HEK293 (cell line): Measurements from ENCODE around the gene KCNK17.

ENCODE experiments used
- ZBTB8A ChIP-seq: fragments of 450-650 bp; formaldehyde crosslinking; IDR thresholded peaks from 2 replicates; pipeline ENCODE4 v1.5.1; 2016; ENCODE audit warnings: missing biosample characterization, missing genetic modification characterization
- TF ChIP-seq, protein P1 (sequence below): fragments of 450-650 bp; IDR thresholded peaks from 2 replicates; pipeline ENCODE4 v1.5.1; 2018; ENCODE audit warnings: missing biosample characterization, missing genetic modification characterization

- TF ChIP-seq, protein P1, sequence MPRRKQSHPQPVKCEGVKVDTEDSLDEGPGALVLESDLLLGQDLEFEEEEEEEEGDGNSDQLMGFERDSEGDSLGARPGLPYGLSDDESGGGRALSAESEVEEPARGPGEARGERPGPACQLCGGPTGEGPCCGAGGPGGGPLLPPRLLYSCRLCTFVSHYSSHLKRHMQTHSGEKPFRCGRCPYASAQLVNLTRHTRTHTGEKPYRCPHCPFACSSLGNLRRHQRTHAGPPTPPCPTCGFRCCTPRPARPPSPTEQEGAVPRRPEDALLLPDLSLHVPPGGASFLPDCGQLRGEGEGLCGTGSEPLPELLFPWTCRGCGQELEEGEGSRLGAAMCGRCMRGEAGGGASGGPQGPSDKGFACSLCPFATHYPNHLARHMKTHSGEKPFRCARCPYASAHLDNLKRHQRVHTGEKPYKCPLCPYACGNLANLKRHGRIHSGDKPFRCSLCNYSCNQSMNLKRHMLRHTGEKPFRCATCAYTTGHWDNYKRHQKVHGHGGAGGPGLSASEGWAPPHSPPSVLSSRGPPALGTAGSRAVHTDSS, result no peak
- TF ChIP-seq ZBTB8A (tag by site-specific recombination), result no peak
Observed at GRCh38 chr6:39361657-39362486, 47.7 kb upstream of the KCNK17 start.
